ENCODE measurements around the gene PPT1.

DNA sequence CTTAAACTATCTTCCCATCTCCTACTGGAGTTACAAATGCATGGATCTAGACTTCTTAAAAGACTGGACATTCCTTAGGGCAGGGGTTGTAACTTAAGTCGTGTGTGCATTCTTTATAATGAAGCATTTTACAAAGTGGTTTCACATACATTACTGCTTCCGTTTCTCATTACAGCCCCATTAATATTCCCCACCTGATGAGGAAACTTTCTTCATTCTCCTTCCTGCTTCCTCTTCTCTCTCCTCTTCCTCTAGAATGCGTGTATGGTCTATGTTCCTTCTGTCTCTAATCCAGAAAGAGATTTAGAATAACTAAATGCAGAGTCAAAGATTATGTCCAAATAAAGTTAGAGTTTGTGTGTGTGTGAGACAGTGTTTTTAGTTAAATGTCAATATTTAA, 58.4 kb downstream of the PPT1 start:
- TF ChIP-seq, protein P1, sequence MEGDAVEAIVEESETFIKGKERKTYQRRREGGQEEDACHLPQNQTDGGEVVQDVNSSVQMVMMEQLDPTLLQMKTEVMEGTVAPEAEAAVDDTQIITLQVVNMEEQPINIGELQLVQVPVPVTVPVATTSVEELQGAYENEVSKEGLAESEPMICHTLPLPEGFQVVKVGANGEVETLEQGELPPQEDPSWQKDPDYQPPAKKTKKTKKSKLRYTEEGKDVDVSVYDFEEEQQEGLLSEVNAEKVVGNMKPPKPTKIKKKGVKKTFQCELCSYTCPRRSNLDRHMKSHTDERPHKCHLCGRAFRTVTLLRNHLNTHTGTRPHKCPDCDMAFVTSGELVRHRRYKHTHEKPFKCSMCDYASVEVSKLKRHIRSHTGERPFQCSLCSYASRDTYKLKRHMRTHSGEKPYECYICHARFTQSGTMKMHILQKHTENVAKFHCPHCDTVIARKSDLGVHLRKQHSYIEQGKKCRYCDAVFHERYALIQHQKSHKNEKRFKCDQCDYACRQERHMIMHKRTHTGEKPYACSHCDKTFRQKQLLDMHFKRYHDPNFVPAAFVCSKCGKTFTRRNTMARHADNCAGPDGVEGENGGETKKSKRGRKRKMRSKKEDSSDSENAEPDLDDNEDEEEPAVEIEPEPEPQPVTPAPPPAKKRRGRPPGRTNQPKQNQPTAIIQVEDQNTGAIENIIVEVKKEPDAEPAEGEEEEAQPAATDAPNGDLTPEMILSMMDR (IDR thresholded peaks at IDR 0.05; ENCODE audit: poor library complexity, severe bottlenecking), result no peak
- TF ChIP-seq EZH2 (IDR thresholded peaks at IDR 0.05; ENCODE audit: borderline replicate concordance, insufficient read depth, low read length, poor library complexity, severe bottlenecking) (no peak), POLR2AphosphoS5 (IDR thresholded peaks at IDR 0.05) (no peak), EP300 (conservative IDR thresholded peaks at IDR 0.05; ENCODE audit: poor library complexity, severe bottlenecking) (no peak), MXI1 (conservative IDR thresholded peaks at IDR 0.05; ENCODE audit: poor library complexity, severe bottlenecking) (no peak)
